GM12878 (cell line): Measurements from ENCODE around the gene ZNF486.

Experiments used
- CREM ChIP-seq: IDR thresholded peaks from 2 replicates; pipeline ENCODE4 v1.6.1; 2014; ENCODE audit warnings: antibody characterized with exemption, low read depth
- KDM1A ChIP-seq: fragments of 200-600 bp; sonication (generic); IDR thresholded peaks from 2 replicates; pipeline ENCODE4 v1.6.1; 2016; ENCODE audit warnings: borderline replicate concordance
- POLR2A ChIP-seq: IDR thresholded peaks from 2 replicates; pipeline ENCODE4 v1.6.1; 2011; ENCODE audit warnings: low read depth, mild to moderate bottlenecking, low read length
- SP1 ChIP-seq: IDR thresholded peaks from one replicate; pipeline ENCODE4 v1.6.1; 2011; ENCODE audit warnings: low read depth, low read length
- SPI1 ChIP-seq: IDR thresholded peaks from 2 replicates; pipeline ENCODE4 v1.6.1; 2011; ENCODE audit warnings: low read depth, mild to moderate bottlenecking, low read length, moderate library complexity, borderline replicate concordance; ENCODE audit not compliant: insufficient read depth
- SUZ12 ChIP-seq: fragments of 200-600 bp; sonication (generic); IDR thresholded peaks from one replicate; pipeline ENCODE4 v1.6.1; 2018; ENCODE audit warnings: antibody characterized with exemption, mild to moderate bottlenecking; ENCODE audit not compliant: unreplicated experiment

GRCh38 chr19:20124879-20125278 is 42.1 kb upstream of the ZNF486 start:
- TF ChIP-seq SPI1 (no peak), KDM1A (no peak), SUZ12 (no peak), SP1 (no peak), POLR2A (no peak), CREM (no peak)
